HepG2 (cell line): ENCODE results near the gene ZNF142. TPM values are rescaled to one million over a fixed set of nuclear protein-coding genes. Genes with fewer than 3 reads are reported as not detected.

Source experiments
- ATF1 ChIP-seq: IDR thresholded peaks from 2 replicates; pipeline ENCODE4 v1.6.1; 2016; ENCODE audit warnings: mild to moderate bottlenecking, control low read depth
- ATF6 ChIP-seq: sonication (generic); formaldehyde crosslinking; conservative IDR thresholded peaks from 2 replicates; pipeline ENCODE4 v1.4.0; 2020; ENCODE audit warnings: missing genetic modification reagents
- CCDC6 ChIP-seq: sonication (generic); formaldehyde crosslinking; IDR thresholded peaks from 2 replicates; pipeline ENCODE4 v1.8.1; 2022; ENCODE audit warnings: mild to moderate bottlenecking, missing genetic modification reagents, moderate library complexity
- GATA4 ChIP-seq: sonication (generic); IDR thresholded peaks from 2 replicates; pipeline ENCODE4 v1.6.1; 2016; ENCODE audit warnings: antibody characterized with exemption, low read depth, borderline replicate concordance
- GZF1 ChIP-seq: sonication (generic); formaldehyde crosslinking; IDR thresholded peaks from 2 replicates; pipeline ENCODE4 v1.5.1; 2020; ENCODE audit warnings: mild to moderate bottlenecking, missing genetic modification reagents
- IRF1 ChIP-seq: sonication (generic); formaldehyde crosslinking; IDR thresholded peaks from 2 replicates; pipeline ENCODE4 v1.4.0; 2020; ENCODE audit warnings: low read depth, mild to moderate bottlenecking, missing genetic modification reagents
- ISL2 ChIP-seq: sonication (generic); formaldehyde crosslinking; IDR thresholded peaks from 2 replicates; pipeline ENCODE4 v1.5.0; 2020; ENCODE audit warnings: missing genetic modification reagents
- KDM1A ChIP-seq: IDR thresholded peaks from 2 replicates; pipeline ENCODE4 v1.6.1; 2016; ENCODE audit warnings: missing compliant biosample characterization
- MAX ChIP-seq: IDR thresholded peaks from 2 replicates; pipeline ENCODE4 v1.6.1; 2012; ENCODE audit warnings: inconsistent platforms
- POLR2AphosphoS5 ChIP-seq: IDR thresholded peaks from 2 replicates; pipeline ENCODE4 v1.6.1; 2012; ENCODE audit warnings: low read depth, low read length
- PPARG ChIP-seq: conservative IDR thresholded peaks from 2 replicates; pipeline ENCODE4 v1.6.1; 2016; ENCODE audit warnings: missing biosample characterization, missing genetic modification reagents
- TSC22D2 ChIP-seq: sonication (generic); formaldehyde crosslinking; IDR thresholded peaks from 2 replicates; pipeline ENCODE4 v1.5.1; 2020; ENCODE audit warnings: missing genetic modification reagents, mild to moderate bottlenecking, borderline replicate concordance
- ZNF276 ChIP-seq: sonication (generic); formaldehyde crosslinking; IDR thresholded peaks from 2 replicates; pipeline ENCODE4 v1.4.0; 2020; ENCODE audit warnings: mild to moderate bottlenecking, low read depth, missing genetic modification reagents
- ZNF337 ChIP-seq: sonication (generic); formaldehyde crosslinking; IDR thresholded peaks from 2 replicates; pipeline ENCODE4 v1.5.1; 2020; ENCODE audit warnings: missing genetic modification reagents, low read depth, mild to moderate bottlenecking, borderline replicate concordance
- ZNF780A ChIP-seq: sonication (generic); formaldehyde crosslinking; IDR thresholded peaks from 2 replicates; pipeline ENCODE4 v1.8.0; 2022; ENCODE audit warnings: mild to moderate bottlenecking, missing genetic modification reagents, moderate library complexity
- ZNF784 ChIP-seq: sonication (generic); formaldehyde crosslinking; IDR thresholded peaks from 2 replicates; pipeline ENCODE4 v1.5.1; 2020; ENCODE audit warnings: missing genetic modification reagents, mild to moderate bottlenecking, borderline replicate concordance
- ZSCAN31 ChIP-seq: sonication (generic); formaldehyde crosslinking; IDR thresholded peaks from 2 replicates; pipeline ENCODE4 v1.5.0; 2020; ENCODE audit warnings: low read depth, mild to moderate bottlenecking, missing genetic modification reagents
- ZXDC ChIP-seq: sonication (generic); formaldehyde crosslinking; IDR thresholded peaks from 2 replicates; pipeline ENCODE4 v1.5.0; 2020; ENCODE audit warnings: mild to moderate bottlenecking, missing genetic modification reagents
- ZZZ3 ChIP-seq: sonication (generic); formaldehyde crosslinking; IDR thresholded peaks from 2 replicates; pipeline ENCODE4 v1.4.0; 2020; ENCODE audit warnings: missing genetic modification reagents, mild to moderate bottlenecking, borderline replicate concordance
- polyA plus RNA-seq, 8 experiments: library from polyadenylated mRNA; depleted of rRNA in 3 of 8; stranded (reverse) in 7 of 8; unstranded in 1 of 8; fragments of >200 nt; fragmentation: Illumina TruSeq in 4 of 8; extraction: Trizol in 4 of 8; gene quantifications; 2 replicates each; pipeline versions ENCODE4 v1.2.1 to v1.2.3, GENCODE V29; 2011 to 2016; ENCODE audit warnings: low read depth in 4 of 8, missing spikeins in 1 of 8, mixed read lengths in 1 of 8; ENCODE audit not compliant: insufficient read depth in 1 of 8
- total RNA-seq, 5 experiments: library from RNA; depleted of rRNA; stranded (reverse); fragments of >200 nt; fragmentation: Illumina TruSeq; extraction: Trizol; gene quantifications; 2 replicates each; pipeline ENCODE4 v1.2.3, GENCODE V29; 2016; ENCODE audit warnings: low read depth in 1 of 5

The ZNF142 gene
- total and polyA plus RNA-seq, 2 of the 13 experiments (the other 11 are each of a cell fraction or from before 2014, with no cell fraction given) = 4.8 to 11.4 TPM

GRCh38 chr2:218671654-218672566, 12.5 kb upstream of the ZNF142 start, which contains the start of the genes RNF25 and STK36 (continued):
- TF ChIP-seq ZNF276 (CRISPR knock-in tag) (peak; percentile 69; the same call in 1 of the 2 replicates), PPARG (CRISPR knock-in tag) (peak; percentile 48), GZF1 (CRISPR knock-in tag) (no peak), IRF1 (CRISPR knock-in tag) (0 out of 2 replicates have a peak, but pooled peaks have one; percentile 38), CCDC6 (CRISPR knock-in tag) (peak; percentile 83; the same call in 1 of the 2 replicates), GATA4 (0 out of 2 replicates have a peak, but pooled peaks have one; percentile 28), ZNF780A (CRISPR knock-in tag) (0 out of 2 replicates have a peak, but pooled peaks have one; percentile 39), ISL2 (CRISPR knock-in tag) (peak; percentile 54), ATF1 (peak; percentile 28; the same call in 1 of the 2 replicates), ZNF337 (no peak), KDM1A (0 out of 2 replicates have a peak, but pooled peaks have one; percentile 53), POLR2AphosphoS5 (peak; percentile 97), ZSCAN31 (CRISPR knock-in tag) (peak; percentile 73), ZXDC (CRISPR knock-in tag) (no peak), ATF6 (CRISPR knock-in tag) (0 out of 2 replicates have a peak, but pooled peaks have one; percentile 32), ZNF784 (CRISPR knock-in tag) (no peak), MAX (0 out of 2 replicates have a peak, but pooled peaks have one; percentile 62), TSC22D2 (CRISPR knock-in tag) (0 out of 2 replicates have a peak, but pooled peaks have one; percentile 41), ZZZ3 (CRISPR knock-in tag) (peak; percentile 44; the same call in 1 of the 2 replicates)
